Activated T-cell treated with anti-CD3 and anti-CD28 coated beads for 4 hours (primary cell): ENCODE results near the gene DDX54.

Source experiments
- DNase-seq: peaks from one replicate; pipeline ENCODE4 v3.0.0-alpha.2; 2020

DDX54 gene

GRCh38 chr12:113189361-113189760 lies 4.1 kb upstream of the DDX54 start:
- DNase-seq = no peak

GRCh38 chr12:113186666-113187325 lies 1.5 kb upstream of the DDX54 start:
- no peak for DNase-seq

- DNase-seq = no peak
These were observed 721 bp upstream of the DDX54 start for GRCh38 chr12:113186033-113186365.

GRCh38 chr12:113184900-113185179 lies 438 bp downstream of the DDX54 start:
- DNase-seq = peak; percentile 74

GRCh38 chr12:113184098-113184899 lies 979 bp downstream of the DDX54 start:
- no peak for DNase-seq

GRCh38 chr12:113183030-113183589 lies 2.2 kb downstream of the DDX54 start:
- no peak for DNase-seq

GRCh38 chr12:113181975-113182374 lies 3.3 kb downstream of the DDX54 start:
- DNase-seq = no peak

DNA sequence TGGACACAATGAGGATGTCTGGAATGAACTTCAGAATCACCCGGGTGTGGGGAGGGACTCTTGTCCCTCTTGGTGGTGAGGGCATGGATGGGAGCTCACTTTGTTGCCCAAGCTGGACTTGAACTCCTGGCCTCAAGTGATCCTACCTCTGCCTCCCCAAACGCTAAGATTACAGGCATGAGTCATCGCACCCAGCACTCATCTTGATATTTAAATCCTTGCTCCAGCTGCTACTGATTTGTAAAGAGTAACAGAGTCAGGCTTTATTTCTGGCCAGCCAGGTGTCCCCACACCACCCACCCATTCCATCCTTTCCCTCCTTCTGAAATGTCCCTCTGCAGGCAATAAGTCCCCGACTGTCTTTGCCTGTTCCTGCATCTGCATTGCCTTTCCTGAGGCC lies 4.9 kb downstream of the DDX54 start:
- no peak for DNase-seq

- no peak for DNase-seq
These were observed 6.3 kb downstream of the DDX54 start for GRCh38 chr12:113179023-113179422.

GRCh38 chr12:113174461-113175384 lies 10.6 kb downstream of the DDX54 start:
- peak; percentile 73 for DNase-seq

DNA sequence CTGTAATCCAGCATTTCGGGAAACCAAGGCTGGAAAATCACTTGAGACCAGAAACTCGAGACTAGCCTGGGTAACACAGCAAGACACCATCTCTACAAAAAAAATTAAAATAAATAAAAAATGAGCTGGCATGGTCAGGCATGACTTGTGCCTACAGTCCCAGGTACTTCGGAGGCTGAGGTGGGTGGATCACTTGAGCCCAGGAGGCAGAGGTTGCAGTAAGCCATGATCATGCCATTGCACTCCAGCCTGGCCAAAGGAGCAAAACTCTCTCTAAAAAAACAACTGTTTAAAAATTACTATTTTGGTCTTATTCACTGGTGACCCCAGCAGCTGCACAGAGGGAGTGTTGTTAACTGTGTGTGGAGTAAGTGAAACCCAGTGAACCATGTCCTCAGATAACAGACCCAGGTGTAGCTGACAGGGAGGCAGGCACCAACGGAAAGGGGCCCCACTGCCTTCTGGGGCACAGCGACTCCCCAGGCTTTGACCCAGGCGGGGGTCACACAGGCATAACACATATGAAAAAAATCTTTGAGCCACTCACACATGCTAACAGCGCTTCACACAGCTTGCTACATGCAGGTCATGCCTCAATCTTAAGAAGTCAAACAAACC lies 12.1 kb downstream of the DDX54 start:
- DNase-seq = no peak

GRCh38 chr12:113172185-113172584 lies 13.1 kb downstream of the DDX54 start:
- DNase-seq = no peak

GRCh38 chr12:113171543-113171942 lies 13.7 kb downstream of the DDX54 start:
- no peak for DNase-seq

DNA sequence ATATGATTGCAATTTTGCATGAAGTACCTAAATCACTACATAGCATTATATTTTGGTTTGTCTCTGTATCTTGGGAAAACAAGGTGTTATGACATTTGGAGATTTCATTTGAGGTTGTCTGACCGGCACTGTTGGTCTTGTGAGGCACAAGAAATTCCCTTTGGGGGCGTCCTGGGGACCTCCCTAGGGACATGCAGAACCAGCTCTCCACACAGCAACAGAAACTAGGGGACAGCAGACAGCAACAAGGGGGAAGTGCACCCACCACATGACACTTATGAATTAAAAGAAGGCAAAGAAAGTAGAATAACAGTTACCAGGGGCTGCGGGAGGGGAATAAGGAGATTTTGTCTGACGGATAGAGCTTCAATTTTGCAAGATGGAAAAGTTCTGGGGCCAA lies 14.4 kb downstream of the DDX54 start:
- DNase-seq = no peak

DNA sequence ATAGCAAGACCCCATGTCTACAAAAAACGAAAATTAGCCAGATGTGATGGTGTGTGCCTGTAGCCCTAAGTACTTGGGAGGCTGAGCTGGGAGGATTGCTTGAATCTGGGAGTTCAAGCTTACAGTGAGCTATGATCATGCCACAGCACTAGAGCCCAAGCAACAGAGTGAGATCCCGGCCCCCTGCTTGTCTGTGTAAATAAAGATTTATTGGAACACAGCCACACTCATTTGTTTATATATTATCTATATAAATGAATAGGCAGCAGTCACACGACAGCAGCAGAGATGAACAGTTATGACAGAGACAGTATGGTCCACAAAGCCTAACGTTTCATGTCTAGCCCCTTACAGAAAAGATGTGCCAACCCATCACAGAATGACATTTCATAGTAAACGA lies 14.8 kb downstream of the DDX54 start:
- DNase-seq = no peak

DNA sequence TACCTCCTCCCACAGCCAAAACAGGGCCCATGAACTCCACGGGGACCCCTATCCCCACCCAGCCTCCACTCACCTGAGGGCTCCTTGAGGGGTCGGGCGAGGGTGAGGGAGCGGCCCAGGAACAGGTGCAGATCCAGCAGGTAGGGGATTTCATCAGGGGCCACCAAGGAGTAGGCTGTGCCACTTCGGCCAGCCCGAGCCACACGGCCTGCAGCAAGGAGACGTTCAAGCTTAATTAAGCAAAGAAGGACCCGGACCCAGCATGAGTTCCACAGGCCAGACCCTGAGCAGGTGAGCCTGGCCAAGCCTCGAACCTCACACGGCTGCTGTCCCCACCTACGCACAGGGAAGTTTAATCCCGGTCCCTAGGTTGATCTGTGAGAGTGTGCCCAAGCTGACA lies 15.6 kb downstream of the DDX54 start:
- DNase-seq = no peak

GRCh38 chr12:113167868-113168267 lies 17.4 kb downstream of the DDX54 start:
- no peak for DNase-seq

DNA sequence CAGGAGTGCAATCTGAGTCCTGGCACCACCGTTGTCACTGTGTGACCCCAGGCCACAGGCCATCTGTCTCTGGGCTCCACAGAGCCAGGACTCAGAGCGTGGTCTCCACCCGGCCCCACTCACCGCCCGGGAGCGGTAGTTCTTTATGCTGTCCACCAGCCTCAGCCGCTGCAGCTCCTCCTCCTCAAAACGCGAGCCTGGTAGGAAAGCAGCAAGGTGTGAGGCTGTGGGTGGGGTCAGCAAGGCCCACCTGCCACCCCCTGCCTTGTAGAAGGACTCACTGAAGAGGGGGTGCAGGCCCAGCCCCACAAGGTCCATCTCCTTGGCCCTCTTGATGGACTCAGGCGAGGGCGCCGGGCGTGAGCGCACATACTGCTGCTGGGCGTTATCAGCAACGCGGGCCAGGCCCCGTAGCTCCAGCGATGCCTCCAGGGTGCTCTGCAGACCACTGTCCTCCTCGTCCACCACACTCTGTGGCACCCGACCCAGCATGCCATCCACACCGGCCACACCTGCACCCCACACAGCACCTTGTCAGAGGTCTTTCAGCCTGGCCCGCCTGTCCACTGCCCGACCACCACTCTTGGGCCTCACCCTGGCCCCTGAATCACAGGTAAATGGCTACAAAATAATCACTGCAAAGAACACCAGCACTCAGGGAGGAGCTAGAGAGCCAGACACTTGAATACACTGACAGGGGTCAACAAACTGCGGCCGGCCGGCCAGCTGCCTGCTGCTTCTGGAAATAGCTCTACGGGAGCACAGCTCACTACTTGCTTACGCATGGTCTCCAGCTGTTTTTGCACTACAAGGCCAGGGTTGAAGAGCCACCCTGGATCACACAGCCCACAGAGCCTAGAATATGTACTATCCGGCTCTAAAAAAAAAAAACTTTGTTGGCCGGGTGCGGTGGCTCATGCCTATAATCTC lies 19.5 kb downstream of the DDX54 start:
- no peak for DNase-seq

GRCh38 chr12:113164014-113164413 lies 21.3 kb downstream of the DDX54 start:
- no peak for DNase-seq

GRCh38 chr12:113163030-113163360 lies 22.3 kb downstream of the DDX54 start:
- DNase-seq = no peak

- no peak for DNase-seq
These were observed 22.9 kb downstream of the DDX54 start for GRCh38 chr12:113162102-113163029.
